ENCODE data around the gene NOTCH1.
"Not testable (repeated sequence)": the region's sequence is repeated elsewhere in the genome, so short reads cannot be mapped to it uniquely, and the experiment has no call there.

Gene NOTCH1

GRCh38 chr9:136585531-136586120 lies 39.8 kb upstream of the NOTCH1 start:
- no peak overlapping the region for H3K4me3 ChIP-seq (replicated peaks; ENCODE audit: low read depth, low read length)
- DNase-seq (ENCODE audit: extremely low read depth, low read depth), result no peak
- TF ChIP-seq CTCF (IDR thresholded peaks at IDR 0.05; ENCODE audit: low read depth, low read length, missing control alignments), result no peak

DNA sequence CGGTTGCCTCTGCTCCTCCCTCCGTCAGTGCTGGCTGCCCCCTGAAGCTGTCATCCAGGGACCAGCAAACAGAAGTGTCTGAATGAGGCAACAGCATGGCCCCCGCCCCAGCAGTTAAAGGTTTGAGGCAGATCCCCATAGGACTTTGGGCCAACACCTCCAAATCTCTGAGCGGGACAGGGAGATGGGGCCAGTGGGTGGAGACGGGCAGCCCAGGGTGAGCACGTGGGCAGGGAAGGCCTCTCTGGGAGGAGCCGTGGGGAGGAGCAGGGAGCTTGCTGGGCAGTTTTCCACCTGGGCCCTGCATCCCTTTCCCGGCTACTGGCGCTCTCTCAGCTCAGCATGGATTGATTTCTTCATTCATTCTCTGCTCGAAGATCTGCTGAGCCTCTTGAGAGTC lies 39.1 kb upstream of the NOTCH1 start:
- no peak for DNase-seq (ENCODE audit: extremely low read depth, low read depth)
- TF ChIP-seq CTCF (IDR thresholded peaks at IDR 0.05; ENCODE audit: low read depth, low read length, missing control alignments), result no peak
- H3K4me3 ChIP-seq (replicated peaks; ENCODE audit: low read depth, low read length), result no peak overlapping the region

DNA sequence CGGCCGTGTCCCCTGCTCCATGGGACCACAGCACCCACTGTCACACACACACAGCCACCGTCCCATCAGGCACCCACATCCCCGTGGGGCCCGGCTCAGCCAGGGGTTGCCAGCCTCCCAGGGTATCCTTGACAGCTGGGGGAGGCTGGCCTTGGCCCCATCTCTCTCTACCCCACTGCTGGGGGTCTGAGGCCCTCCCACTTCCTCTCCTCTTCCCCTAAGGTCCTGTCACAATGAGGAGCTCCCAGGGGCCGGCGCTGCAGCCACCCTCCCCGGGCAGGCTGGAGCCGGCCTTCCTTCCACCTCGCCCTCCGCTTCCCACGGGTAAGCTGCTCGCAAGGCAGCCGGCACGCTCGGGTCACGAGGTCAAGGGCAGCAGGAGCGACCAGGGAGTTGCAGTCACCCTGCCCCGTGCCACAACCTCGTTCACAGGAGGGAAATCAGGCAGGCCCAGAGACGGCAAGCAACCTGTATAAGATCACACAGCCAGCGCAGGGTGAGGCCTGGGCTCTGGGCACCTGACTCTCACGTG lies 38.6 kb upstream of the NOTCH1 start:
- no peak for DNase-seq (ENCODE audit: extremely low read depth, low read depth)
- no peak for TF ChIP-seq CTCF (IDR thresholded peaks at IDR 0.05; ENCODE audit: low read depth, low read length, missing control alignments)
- no peak overlapping the region for H3K4me3 ChIP-seq (replicated peaks; ENCODE audit: low read depth, low read length)

GRCh38 chr9:136582977-136583735 lies 37.3 kb upstream of the NOTCH1 start:
- DNase-seq (ENCODE audit: extremely low read depth, low read depth), result no peak
- no peak for TF ChIP-seq CTCF (IDR thresholded peaks at IDR 0.05; ENCODE audit: low read depth, low read length, missing control alignments)
- no peak overlapping the region for H3K4me3 ChIP-seq (replicated peaks; ENCODE audit: low read depth, low read length)

- H3K4me3 ChIP-seq (replicated peaks; ENCODE audit: low read depth, low read length), result no peak overlapping the region
- TF ChIP-seq CTCF (IDR thresholded peaks at IDR 0.05; ENCODE audit: low read depth, low read length, missing control alignments), result no peak
- DNase-seq (ENCODE audit: extremely low read depth, low read depth), result no peak
Measured at GRCh38 chr9:136581614-136582447, 36.0 kb upstream of the NOTCH1 start.

- not testable (repeated sequence) for H3K4me3 ChIP-seq (replicated peaks; ENCODE audit: low read depth, low read length); DNase-seq (ENCODE audit: extremely low read depth, low read depth)
Measured at GRCh38 chr9:136579650-136580219, 33.9 kb upstream of the NOTCH1 start.

Measured in HFF-Myc (cell line).